Islet precursor cell (in vitro differentiated cells): Measurements from ENCODE around the gene MAST4.

ENCODE experiments used
- DNase-seq: peaks from one replicate; pipeline ENCODE4 v3.0.0-alpha.2; 2018

MAST4 gene

GRCh38 chr5:66969963-66970362, 373.8 kb downstream of the MAST4 start:
- DNase-seq: no peak

- no peak for DNase-seq
Observed at GRCh38 chr5:66972004-66972403, 375.8 kb downstream of the MAST4 start.

- no peak for DNase-seq
Observed at GRCh38 chr5:66974256-66974655, 378.1 kb downstream of the MAST4 start.

- no peak for DNase-seq
Observed at GRCh38 chr5:66976108-66976507, 379.9 kb downstream of the MAST4 start.

- DNase-seq: no peak
Observed at GRCh38 chr5:66979738-66980137, 383.5 kb downstream of the MAST4 start.

DNA sequence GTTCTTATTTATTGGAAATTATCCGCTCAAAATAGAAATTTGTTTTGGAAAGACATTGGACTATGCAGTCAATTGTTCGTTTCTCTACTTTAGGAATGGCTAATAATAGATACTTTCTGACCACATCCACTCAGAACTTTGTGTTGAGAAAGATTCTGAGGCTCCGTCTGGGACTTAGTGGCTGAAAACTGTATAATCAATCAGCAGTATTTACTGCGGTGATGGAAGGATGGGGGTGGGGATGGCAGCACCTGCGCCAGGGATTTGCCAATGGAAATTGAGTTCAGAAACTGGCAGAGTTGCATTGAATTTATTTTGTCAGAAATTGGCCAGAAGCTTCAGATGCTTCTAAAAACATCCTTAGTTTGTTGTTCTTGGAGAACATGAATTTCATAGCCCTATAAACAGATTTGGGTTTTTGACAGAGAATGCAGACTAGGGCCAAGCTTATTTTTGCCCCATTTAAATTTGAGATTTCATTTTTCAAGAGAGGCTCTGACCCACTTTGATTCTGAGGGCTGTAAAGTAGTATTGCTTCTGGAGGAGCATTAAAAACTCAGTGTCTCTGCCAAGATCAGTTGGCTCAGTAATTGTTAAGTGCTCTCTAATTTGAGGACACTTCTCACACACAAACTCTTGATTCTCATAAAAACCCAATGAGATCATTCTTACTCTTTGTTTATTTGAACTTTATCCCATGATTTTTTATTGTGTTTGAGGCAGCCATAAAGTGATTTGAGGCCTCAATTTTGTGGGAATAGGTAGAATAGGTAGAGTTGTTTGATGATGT, 385.3 kb downstream of the MAST4 start:
- DNase-seq: no peak

- DNase-seq: no peak
Observed at GRCh38 chr5:66982056-66982387, 385.8 kb downstream of the MAST4 start.

GRCh38 chr5:66982470-66982869, 386.3 kb downstream of the MAST4 start:
- DNase-seq: no peak

DNA sequence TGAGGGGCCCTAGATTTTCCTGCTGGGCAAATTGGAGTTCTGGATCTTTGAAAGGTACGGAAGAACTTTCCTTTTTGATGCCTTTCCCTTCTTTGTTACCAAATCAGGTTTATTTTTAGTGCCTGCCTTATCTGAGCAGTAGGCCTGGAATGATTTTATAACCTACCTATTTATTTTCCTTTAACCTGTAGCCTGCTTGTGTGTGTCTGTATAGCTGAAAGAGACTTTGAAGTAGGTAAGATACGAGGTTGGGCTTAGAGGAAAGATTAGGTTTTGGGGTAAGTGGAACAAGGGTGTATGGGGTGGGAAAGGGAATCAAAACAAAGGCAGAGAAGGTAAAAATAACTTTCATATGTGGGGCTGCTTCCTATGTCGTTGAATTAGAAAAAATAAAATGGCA, 389.2 kb downstream of the MAST4 start:
- DNase-seq: no peak

- DNase-seq: no peak
Observed at GRCh38 chr5:66986009-66986408, 389.8 kb downstream of the MAST4 start.

DNA sequence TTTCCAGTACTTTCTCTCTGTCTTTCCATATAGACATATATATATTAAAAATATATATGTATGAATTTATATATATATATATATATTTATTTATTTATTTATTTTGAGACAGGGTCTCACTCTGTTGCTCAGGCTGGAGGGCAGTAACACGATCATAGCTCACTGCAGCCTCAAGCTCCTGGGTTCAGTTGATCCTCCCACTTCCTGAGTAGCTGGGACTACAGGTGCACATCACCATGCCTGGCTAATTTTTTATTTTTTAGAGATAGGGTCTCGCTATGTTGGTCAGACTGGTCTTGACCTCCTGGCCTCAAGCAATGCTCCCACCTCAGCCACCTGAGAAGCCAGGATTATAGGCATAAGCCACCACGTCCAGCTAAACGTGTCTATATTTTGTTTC, 390.3 kb downstream of the MAST4 start:
- DNase-seq: no peak

DNA sequence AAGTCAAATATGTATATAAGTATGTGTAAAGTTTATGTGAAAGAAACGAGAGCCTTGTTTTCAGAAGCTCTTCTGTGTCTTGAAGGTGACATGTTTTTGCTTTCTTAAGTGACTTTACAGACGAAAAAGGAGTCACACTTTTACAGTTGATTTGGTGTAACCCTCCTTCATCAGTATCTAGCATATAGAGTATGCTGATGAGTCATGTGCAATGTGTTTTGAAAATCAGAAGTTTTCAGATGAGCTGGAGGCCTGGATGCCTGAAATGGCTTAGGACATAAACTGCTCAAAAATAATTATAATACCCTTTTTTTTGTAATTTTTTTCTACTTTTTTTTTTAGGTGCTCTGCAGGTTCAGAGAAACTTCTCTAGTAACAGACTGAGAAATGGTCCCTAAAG, 390.9 kb downstream of the MAST4 start:
- DNase-seq: no peak

DNA sequence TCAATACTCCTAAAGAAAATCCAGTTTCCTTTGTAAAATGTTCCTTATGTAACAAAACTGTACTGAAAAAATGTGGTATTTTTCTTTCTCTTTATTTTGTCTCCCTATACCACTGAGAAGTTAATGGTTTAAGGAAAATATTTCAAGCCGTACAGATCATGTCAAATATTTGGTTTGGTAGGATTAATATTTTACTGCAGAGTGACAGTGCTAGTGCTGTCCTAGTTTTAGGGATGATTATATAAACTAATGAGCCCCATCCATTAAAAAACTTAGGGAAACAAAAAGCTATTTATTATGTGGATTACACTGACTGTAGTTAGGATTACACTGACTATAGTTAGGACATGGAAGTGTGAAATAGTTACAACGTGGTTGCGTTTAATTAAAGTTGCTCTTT, 391.3 kb downstream of the MAST4 start:
- DNase-seq: no peak

DNA sequence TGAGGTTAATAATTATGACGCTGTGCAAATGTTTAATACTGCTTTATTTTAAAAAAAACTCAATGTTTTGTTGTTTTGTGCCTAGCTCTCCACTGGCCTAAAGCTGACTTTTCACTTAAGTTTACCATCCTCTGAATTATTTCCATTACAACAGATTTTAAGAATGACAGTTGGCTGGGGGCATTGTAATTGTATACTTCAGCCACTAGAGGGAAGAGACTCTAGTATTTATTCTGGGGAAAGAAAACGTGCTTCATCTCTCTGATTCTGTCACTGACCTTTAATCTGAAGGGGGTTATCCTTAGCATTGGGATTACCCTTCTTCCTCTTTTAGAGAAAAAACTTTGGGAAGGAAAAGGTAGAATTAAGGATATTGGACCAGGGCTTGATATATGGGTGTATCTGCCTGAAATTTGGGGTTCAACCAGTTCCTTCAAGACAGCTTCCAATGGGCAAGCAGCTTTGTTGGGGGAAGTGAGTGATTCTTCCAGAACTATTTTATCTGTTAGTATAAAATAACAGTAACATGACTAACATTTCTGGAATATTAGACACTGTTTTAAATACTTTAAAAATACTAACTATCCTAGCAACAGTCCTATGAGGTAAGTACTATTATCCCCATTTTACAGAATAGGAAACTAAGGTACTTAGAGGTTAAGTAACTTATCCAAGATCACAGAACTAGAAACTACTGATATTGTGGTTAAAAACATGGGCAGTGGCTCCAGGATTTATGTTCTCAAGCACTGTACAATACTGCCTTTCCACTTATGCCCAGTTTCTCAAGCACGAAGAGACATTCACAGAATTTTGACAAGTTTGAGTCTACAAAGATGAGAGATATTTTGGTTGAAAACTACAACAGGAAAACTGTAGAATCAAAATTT, 392.0 kb downstream of the MAST4 start:
- no peak for DNase-seq

DNA sequence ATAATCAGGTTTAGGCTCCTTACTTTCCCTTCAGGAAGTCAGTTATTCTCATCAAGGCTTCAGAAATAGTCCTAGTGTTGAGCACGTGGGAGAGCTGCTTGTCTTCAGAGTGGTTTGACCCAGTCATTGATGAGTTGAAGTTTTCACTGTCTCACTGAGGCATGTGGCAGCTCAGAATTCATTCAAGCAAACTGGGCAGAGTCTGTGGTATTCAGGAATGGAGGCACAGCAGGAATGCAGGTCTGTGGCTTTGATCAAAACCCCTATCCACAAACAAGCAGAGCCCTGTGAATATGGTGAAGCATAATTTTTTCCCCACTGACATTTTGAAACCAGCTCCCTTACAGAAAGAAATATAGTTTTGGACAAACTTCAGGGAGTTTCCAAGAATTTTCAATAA, 393.1 kb downstream of the MAST4 start:
- peak; percentile 77 for DNase-seq

DNA sequence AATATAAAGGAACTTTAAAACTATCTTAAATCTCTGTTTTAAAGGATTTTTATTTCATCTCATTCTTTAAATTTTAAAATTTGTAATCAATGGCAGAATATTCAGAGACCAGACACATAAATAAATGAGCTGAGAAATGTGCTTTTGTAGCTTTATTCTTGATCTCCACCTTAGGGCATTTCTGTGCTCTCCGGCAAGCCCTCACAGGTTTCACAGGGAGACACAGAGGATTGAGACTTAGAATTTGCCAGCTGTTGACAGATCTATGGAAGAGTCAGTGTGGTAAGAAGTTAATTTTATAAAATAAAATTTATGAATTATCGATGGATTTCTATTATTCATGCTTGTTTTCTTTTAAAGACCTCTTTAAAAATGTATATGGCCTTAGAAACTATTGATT, 393.6 kb downstream of the MAST4 start:
- DNase-seq: no peak

DNA sequence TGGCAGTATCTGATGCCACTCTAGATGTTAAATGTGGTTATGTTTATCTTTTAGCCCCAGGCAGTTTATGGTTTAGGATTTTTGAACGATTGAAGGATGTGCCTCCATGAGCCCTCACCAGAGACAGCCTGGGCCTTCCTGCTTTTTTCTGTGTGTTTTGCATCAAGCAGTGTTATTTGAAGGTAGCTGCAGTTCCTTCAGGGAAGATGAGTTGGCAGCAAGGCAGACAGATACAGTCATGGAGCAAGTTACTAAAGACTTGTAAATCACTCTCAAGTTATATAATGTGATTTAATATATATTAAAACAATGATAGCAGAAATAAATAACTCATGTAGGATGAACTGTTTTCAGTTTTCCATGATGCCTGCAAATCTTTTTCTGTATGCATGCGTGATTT, 395.6 kb downstream of the MAST4 start:
- no peak for DNase-seq

DNA sequence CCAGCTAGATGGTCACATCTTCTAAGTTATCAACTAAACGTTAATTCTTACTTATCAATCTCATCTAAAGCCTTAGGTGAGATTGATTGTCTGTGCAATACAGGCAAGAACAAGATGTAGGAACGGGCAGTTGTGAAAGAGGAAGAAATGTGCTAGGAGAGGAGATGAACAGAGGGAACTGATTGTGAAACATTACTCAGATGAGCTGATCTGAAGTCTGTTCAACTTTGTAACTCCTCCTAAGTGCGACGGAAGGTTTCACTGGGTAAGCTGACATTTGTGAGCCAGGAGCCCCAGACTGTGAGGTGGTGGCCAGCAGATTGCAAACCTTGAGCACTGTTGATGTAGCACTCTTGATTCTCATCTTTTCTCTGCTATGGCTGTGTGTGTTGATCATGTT, 396.4 kb downstream of the MAST4 start:
- no peak for DNase-seq

GRCh38 chr5:66993448-66993847, 397.3 kb downstream of the MAST4 start:
- DNase-seq: no peak

DNA sequence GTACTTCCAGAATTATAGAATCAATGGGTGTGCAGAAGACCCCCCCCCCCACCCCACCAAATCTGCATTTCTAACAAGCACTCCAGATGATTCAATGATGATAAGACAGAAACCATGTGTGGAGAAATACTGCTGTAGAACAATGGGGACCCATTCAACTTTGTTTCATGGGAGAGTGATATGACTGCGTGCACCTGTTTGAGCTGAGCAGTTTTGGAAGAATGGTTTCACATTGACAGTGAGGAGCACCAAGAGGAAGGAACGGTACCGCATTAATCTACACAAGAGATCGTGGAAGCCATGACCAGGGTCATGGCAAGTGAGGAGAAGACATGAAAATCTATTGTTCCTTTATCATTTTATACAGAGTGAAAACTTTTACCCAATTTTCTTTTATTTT, 397.7 kb downstream of the MAST4 start:
- DNase-seq: no peak

DNA sequence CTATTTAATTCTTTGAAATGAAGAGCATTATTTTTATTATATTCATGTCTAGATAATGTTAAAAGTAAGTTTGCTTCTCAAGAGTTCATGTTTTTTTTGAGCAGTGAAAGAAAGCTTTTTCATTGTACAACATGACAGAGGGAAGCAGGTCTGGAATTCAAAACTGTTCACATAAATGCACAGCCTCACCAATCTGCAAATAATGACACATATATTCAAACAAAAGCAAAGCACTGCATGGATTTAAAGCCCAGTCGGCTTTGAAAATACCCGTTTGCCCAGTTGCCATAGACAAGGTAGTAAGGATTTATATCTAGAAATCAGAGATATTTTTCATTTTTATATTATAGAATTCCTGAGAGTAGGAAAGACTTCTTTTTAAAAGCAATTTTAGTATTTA, 398.6 kb downstream of the MAST4 start:
- no peak for DNase-seq

DNA sequence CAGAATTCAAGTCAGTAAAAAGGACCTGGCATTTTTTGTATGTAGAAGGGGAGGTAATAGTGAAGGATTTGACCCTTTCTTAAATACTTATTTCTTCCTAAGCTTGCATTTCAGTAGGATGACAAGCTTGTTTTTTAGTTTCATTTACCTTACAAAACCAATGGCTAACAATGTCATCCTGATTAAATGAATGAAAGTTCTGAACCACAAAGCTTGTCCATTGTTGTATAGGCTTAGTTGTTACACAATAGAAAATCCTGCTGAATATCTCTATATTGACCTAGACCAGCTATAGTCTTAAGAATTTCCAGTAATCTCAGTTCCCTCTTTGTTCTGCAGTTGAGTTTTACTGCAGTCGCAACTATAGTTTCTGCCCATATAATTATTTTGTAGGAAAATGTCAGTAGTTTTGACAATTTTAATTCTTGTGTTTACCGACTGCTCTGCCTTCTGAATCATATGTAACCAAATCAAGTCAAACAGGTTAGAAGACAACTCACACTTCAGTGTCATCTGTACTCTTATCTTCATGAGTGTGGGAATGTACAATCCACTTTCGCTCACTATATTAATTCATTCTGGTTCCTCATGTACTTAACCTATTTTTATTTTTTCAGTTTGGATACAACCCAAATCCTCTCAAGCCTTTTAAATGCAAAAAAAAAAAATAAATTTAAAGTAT, 404.7 kb downstream of the MAST4 start:
- DNase-seq: no peak

DNA sequence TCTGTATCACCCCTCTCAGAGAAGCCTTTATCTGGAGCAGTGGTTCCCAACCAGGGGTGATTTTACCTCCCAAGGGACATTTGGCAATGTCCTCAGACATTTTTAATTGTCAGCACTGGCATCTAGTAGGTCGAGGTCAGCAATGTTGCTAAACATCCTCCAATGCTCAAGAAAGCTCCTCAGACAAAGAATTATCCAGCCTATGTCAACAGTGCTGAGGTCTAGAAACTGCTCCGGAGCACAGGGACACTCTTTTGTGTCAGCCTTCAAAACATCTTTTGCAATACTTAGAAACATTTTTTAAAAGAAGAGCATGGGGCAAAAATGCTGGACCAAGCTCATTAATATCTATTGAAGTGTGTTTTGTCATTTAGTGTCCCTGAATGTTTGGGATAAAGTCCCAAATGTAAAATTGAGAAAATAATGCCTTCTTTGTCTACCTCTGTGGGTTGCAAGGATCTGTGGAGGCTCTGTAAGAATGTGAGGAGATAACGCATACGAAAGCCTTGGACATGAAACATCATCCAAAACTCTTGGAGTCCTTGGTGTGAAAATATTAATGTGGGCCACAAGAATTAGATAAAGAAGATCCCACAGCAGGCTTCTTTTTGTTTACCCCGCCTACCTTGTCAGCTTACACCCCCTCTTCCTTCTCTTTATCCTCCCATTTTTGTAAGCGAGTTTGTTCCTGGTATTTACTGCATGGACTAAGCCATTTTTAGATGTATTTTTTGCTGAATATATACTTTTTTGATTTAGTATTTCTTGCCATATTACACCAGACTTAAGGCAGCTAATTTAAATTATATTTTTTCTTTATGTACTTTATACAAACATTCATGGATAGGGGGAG, 406.9 kb downstream of the MAST4 start:
- DNase-seq: no peak
